Naive thymus-derived CD8-positive, alpha-beta T cell (primary cell): ENCODE data around the gene PRKAG1. TPM values are rescaled to one million over a fixed set of nuclear protein-coding genes. Genes with fewer than 3 reads are reported as not detected.

Source experiments
- polyA plus RNA-seq, 3 donors: library from polyadenylated mRNA; unstranded; fragments of 300-500 nt; fragmentation: Illumina TruSeq; gene quantifications; one replicate each; pipeline ENCODE4 v1.2.3, GENCODE V29; 2021
- total RNA-seq, 8 experiments: library from RNA in 2 of 8; stranded (reverse) in 2 of 8; gene quantifications; one replicate each; pipeline ENCODE4 v1.2.3 and lab custom pipeline; 2021 to 2026

Gene PRKAG1
- total and polyA plus RNA-seq, 5 experiments from 2014 or later: 29.2 to 49.5 (median 39.5) TPM

Other genes with a start within 250 kb of the PRKAG1 start
- gene ADCY6, start 229.7 kb downstream of the PRKAG1 start, total RNA-seq: not detected
- gene ADCY6, start 229.7 kb downstream of the PRKAG1 start, polyA plus RNA-seq: not detected
- gene CACNB3, start 200.3 kb downstream of the PRKAG1 start, total RNA-seq: 1 to 10 TPM; 3.2 to 3.3 TPM
- gene CACNB3, start 200.3 kb downstream of the PRKAG1 start, polyA plus RNA-seq: under 1 TPM; 0.19 to 0.52 (median 0.19) TPM
- gene DDX23, start 166.6 kb downstream of the PRKAG1 start, total RNA-seq: 100 to 1,000 TPM; 159 to 171 TPM
- gene DDX23, start 166.6 kb downstream of the PRKAG1 start, polyA plus RNA-seq: 10 to 100 TPM; 27.6 to 52.2 (median 33.8) TPM
- 1 to 10 TPM; 3.7 to 3.9 TPM for gene RND1, start 152.9 kb downstream of the PRKAG1 start, total RNA-seq
- 1 to 10 TPM in 2 of 3 donors, under 1 TPM in 1; 0.15 to 2.1 (median 1.3) TPM for gene RND1, start 152.9 kb downstream of the PRKAG1 start, polyA plus RNA-seq
- 10 to 100 TPM; 49.2 to 49.3 TPM for gene FKBP11, start 93.3 kb downstream of the PRKAG1 start, total RNA-seq
- 100 to 1,000 TPM; 127 to 151 (median 131) TPM for gene FKBP11, start 93.3 kb downstream of the PRKAG1 start, polyA plus RNA-seq
- gene ARF3, start 61.3 kb downstream of the PRKAG1 start, total RNA-seq: 10 to 100 TPM; 55.3 to 57.3 TPM
- gene ARF3, start 61.3 kb downstream of the PRKAG1 start, polyA plus RNA-seq: 10 to 100 TPM; 19.5 to 24.4 (median 21.8) TPM
- gene WNT10B, start 47.0 kb downstream of the PRKAG1 start, total RNA-seq: 1 to 10 TPM; 3.0 to 3.3 TPM
- gene WNT10B, start 47.0 kb downstream of the PRKAG1 start, polyA plus RNA-seq: under 1 TPM in 1 of 3 donors, not detected in 2; 0.29 TPM
- under 1 TPM; 0.33 to 0.52 TPM for gene WNT1, start 40.5 kb downstream of the PRKAG1 start, total RNA-seq
- gene WNT1, start 40.5 kb downstream of the PRKAG1 start, polyA plus RNA-seq: 1 to 10 TPM in 1 of 3 donors, under 1 TPM in 2; 0.23 to 1.2 (median 0.49) TPM
- gene DDN, start 19.4 kb downstream of the PRKAG1 start, total RNA-seq: under 1 TPM; 0.14 to 0.18 TPM
- gene DDN, start 19.4 kb downstream of the PRKAG1 start, polyA plus RNA-seq: not detected
- 100 to 1,000 TPM; 130 to 134 TPM for gene KMT2D, start 42.0 kb upstream of the PRKAG1 start, total RNA-seq
- gene KMT2D, start 42.0 kb upstream of the PRKAG1 start, polyA plus RNA-seq: 10 to 100 TPM in 2 of 3 donors, 1 to 10 TPM in 1; 1.5 to 28.5 (median 10.5) TPM
- gene RHEBL1, start 51.2 kb upstream of the PRKAG1 start, total RNA-seq: 1 to 10 TPM; 3.6 to 4.3 TPM
- 1 to 10 TPM; 3.0 to 3.6 (median 3.4) TPM for gene RHEBL1, start 51.2 kb upstream of the PRKAG1 start, polyA plus RNA-seq
- gene DHH, start 76.0 kb upstream of the PRKAG1 start, total RNA-seq: under 1 TPM; 0.27 to 0.47 TPM
- gene DHH, start 76.0 kb upstream of the PRKAG1 start, polyA plus RNA-seq: not detected
- 100 to 1,000 TPM; 253 to 270 TPM for gene LMBR1L, start 92.1 kb upstream of the PRKAG1 start, total RNA-seq
- gene LMBR1L, start 92.1 kb upstream of the PRKAG1 start, polyA plus RNA-seq: 10 to 100 TPM; 34.0 to 45.8 (median 34.6) TPM
- 100 to 1,000 TPM; 157 to 161 TPM for gene TUBA1B, start 112.6 kb upstream of the PRKAG1 start, total RNA-seq
- 100 to 1,000 TPM; 277 to 339 (median 333) TPM for gene TUBA1B, start 112.6 kb upstream of the PRKAG1 start, polyA plus RNA-seq
- gene TUBA1A, start 170.3 kb upstream of the PRKAG1 start, total RNA-seq: 10 to 100 TPM; 93.5 to 95.3 TPM
- gene TUBA1A, start 170.3 kb upstream of the PRKAG1 start, polyA plus RNA-seq: 100 to 1,000 TPM; 139 to 168 (median 147) TPM
- gene TUBA1C, start 246.3 kb upstream of the PRKAG1 start, total RNA-seq: 10 to 100 TPM; 22.7 to 23.5 TPM
- gene TUBA1C, start 246.3 kb upstream of the PRKAG1 start, polyA plus RNA-seq: 10 to 100 TPM; 17.5 to 25.4 (median 24.3) TPM